Chondrocyte (in vitro differentiated cells): ENCODE measurements around the gene CTXND2. TPM values are rescaled to one million over a fixed set of nuclear protein-coding genes. Genes with fewer than 3 reads are reported as not detected.
"Not testable (repeated sequence)": the region's sequence is repeated elsewhere in the genome, so short reads cannot be mapped to it uniquely, and the experiment has no call there.

Source experiments
- DNase-seq: peaks from one replicate; pipeline ENCODE4 v3.0.0; 2021; ENCODE audit warnings: mixed read lengths, low spot score
- H3K27ac Mint-ChIP-seq: one replicate; pipeline ENCODE4 v1.8.0; 2021; ENCODE audit warnings: mild to moderate bottlenecking, moderate library complexity, mixed read lengths; ENCODE audit not compliant: unreplicated experiment
- H3K27me3 Mint-ChIP-seq: 2 replicates; pipeline ENCODE4 v1.8.0; 2021; ENCODE audit warnings: low read depth, mixed read lengths
- H3K36me3 Mint-ChIP-seq: 2 replicates; pipeline ENCODE4 v1.8.0; 2021; ENCODE audit warnings: low read depth, mixed read lengths
- H3K4me1 Mint-ChIP-seq: 2 replicates; pipeline ENCODE4 v1.8.0; 2021; ENCODE audit warnings: low read depth, mild to moderate bottlenecking, mixed read lengths
- H3K4me3 Mint-ChIP-seq: one replicate; pipeline ENCODE4 v1.8.0; 2021; ENCODE audit warnings: mild to moderate bottlenecking, moderate library complexity, mixed read lengths; ENCODE audit not compliant: unreplicated experiment
- H3K9me3 Mint-ChIP-seq: 2 replicates; pipeline ENCODE4 v1.8.0; 2021; ENCODE audit warnings: low read depth, mixed read lengths
- long read RNA-seq: library from polyadenylated mRNA; stranded (forward); transcript quantifications from one replicate; pipeline ENCODE4 v2.0.0, GENCODE V29; 2021
- total RNA-seq: library from RNA; stranded (reverse); gene quantifications from 3 replicates; pipeline ENCODE4 v1.2.1, GENCODE V29; 2021
- TF ChIP-seq, protein P1 (sequence below): fragments of 200-600 bp; sonication (generic); IDR thresholded peaks from 2 replicates; pipeline ENCODE4 v1.5.0; 2021; ENCODE audit warnings: antibody characterized with exemption, mild to moderate bottlenecking, moderate library complexity

The CTXND2 gene
- not detected in 3 replicates for total RNA-seq
- long read RNA-seq, result 0 reads

DNA sequence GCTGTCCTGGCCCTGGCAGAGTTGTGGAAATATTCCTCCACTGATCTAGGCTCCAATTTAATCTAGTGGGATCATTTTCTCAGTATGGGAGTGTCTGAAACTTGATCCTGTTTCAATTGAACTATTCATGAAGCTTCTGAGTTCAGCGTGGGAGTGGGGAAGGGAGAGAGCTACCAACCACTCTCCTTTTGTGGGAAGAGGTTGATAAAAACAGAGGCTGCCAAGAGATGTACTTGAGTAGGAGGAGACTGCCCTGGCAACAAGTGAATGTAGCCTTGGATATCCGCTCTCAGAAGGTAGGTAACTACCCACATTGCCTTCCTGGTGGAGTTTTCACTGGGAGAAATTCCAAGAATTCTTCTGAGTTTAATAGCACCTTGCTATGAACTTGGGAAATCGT is at the start of gene CTXND2:
Gene CTXND2 (plus strand): TSS at position 119 of the 400 bp plus-strand sequence. CDS start 25,179 bp downstream, outside the sequence.
- Mint-ChIP-seq H3K4me1 (peaks cover 4% of the 10 kb centered on the region), H3K36me3 (no peaks in the 10 kb centered on the region), H3K9me3 (no peaks in the 10 kb centered on the region), H3K27me3 (peaks cover 8% of the 10 kb centered on the region), H3K27ac (no peak within 1 kb of the TSS), H3K4me3 (no peak within 1 kb of the TSS)
- no peak for DNase-seq
- TF ChIP-seq, protein P1, sequence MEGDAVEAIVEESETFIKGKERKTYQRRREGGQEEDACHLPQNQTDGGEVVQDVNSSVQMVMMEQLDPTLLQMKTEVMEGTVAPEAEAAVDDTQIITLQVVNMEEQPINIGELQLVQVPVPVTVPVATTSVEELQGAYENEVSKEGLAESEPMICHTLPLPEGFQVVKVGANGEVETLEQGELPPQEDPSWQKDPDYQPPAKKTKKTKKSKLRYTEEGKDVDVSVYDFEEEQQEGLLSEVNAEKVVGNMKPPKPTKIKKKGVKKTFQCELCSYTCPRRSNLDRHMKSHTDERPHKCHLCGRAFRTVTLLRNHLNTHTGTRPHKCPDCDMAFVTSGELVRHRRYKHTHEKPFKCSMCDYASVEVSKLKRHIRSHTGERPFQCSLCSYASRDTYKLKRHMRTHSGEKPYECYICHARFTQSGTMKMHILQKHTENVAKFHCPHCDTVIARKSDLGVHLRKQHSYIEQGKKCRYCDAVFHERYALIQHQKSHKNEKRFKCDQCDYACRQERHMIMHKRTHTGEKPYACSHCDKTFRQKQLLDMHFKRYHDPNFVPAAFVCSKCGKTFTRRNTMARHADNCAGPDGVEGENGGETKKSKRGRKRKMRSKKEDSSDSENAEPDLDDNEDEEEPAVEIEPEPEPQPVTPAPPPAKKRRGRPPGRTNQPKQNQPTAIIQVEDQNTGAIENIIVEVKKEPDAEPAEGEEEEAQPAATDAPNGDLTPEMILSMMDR, result no peak

DNA sequence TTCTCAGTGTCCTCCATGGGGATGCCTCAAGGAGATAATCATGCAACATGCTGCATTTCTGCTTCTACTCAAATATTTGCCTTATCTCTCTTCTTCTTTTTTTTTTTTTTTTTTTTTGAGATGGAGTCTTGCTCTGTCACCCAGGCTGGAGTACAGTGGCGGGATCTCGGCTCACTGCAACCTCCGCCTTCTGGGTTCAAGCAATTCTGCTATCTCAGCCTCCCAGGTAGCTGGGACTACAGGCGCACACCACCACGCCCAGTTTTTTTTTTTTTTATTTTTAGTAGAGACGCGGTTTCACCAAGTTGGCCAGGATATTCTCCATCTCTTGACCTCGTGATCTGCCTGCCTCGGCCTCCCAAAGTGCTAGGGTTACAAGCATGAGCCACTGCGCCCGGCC is 46.1 kb upstream of the CTXND2 start:
- H3K36me3 Mint-ChIP-seq, result peaks cover 16% of the 10 kb centered on the region
- H3K27ac Mint-ChIP-seq, H3K4me3 Mint-ChIP-seq, H3K9me3 Mint-ChIP-seq, DNase-seq, H3K27me3 Mint-ChIP-seq, H3K4me1 Mint-ChIP-seq: not testable (repeated sequence)

DNA sequence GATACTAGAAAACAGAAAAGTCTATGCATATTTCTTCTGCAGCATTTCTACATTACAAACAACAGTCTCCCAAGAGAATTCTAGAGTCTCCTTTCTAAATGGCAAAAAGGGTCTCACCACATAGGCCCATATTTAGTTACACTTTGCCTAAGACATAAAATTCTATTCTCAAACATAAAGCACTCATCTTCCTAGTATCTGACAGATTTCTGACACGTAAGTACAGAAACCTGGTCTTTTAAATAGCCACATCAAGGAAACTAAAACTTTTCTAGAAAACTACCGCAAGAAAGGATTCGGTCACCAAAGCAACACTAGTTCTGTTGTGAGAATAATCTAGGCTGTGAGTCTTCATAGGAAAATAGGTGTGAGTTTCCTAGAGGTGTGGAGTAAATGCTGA is 45.3 kb upstream of the CTXND2 start:
- H3K9me3 Mint-ChIP-seq, result no peaks in the 10 kb centered on the region
- H3K27ac Mint-ChIP-seq, result no peak overlapping the region
- no peak overlapping the region for H3K4me3 Mint-ChIP-seq
- TF ChIP-seq, protein P1, result no peak
- peaks cover 15% of the 10 kb centered on the region for H3K36me3 Mint-ChIP-seq
- DNase-seq, result no peak
- H3K27me3 Mint-ChIP-seq, result no peaks in the 10 kb centered on the region
- peaks cover under 1% of the 10 kb centered on the region for H3K4me1 Mint-ChIP-seq

DNA sequence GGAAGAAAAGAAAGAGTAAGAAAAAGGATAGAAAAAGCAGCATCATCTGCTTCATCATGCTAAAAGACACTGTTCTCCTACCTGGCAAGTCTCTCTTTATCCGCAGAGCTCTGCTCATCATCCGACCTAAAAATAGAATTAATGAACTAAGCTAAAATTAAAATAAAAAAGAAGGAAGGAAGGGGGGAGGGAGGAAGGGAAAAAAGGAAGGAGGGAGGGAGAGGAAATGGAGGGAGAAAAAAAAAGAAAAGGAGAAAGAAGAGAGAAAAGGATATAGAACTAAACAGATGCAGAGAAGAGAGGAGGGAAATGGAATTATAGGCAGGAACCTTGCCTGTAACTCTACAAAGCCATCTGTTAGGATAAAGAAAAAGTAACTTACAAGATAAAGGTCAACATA is 44.6 kb upstream of the CTXND2 start:
- no peak overlapping the region for H3K27ac Mint-ChIP-seq
- no peaks in the 10 kb centered on the region for H3K9me3 Mint-ChIP-seq
- H3K27me3 Mint-ChIP-seq, result no peaks in the 10 kb centered on the region
- DNase-seq, result no peak
- no peak overlapping the region for H3K4me3 Mint-ChIP-seq
- TF ChIP-seq, protein P1, result no peak
- H3K36me3 Mint-ChIP-seq, result peaks cover 13% of the 10 kb centered on the region
- no peaks in the 10 kb centered on the region for H3K4me1 Mint-ChIP-seq

DNA sequence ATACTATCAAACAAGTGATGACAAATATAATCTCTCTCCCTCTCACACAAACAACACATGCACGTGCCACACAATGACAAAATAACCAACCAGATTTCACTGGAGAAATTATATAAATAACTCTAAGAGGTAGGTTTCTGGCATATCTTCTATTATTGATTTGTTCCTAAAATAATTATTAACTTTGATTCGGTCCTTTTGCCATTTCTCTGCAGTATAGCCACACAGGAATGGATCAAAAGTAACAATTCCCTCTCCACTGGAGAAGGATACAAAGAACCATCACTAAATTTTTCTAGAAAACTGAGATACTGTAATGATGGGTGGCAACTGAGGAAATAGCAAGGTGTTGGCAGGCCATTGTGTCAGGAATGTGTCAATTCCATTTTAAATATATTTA is 44.0 kb upstream of the CTXND2 start:
- Mint-ChIP-seq H3K27ac (no peak overlapping the region), H3K9me3 (no peaks in the 10 kb centered on the region)

DNA sequence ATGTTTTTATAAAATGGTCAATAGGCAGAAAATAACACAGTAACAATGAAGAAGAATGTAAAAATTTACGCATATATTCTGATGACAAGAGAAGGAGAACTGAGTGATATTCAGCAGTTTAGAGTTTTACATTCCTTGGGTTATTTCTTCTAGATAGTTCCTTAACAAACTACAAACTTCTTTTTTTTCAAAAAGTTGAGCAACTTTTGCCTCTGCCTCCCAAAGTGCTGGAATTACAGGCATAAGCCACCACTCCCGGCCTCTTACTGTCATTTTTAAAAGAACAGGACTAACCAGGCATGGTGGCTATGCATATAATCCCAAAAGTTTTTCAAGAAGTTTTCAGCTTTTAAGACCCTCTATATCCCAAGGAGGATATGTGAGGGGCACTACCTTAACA is 43.5 kb upstream of the CTXND2 start:
- no peak for DNase-seq
- H3K27ac Mint-ChIP-seq, result no peak overlapping the region
- H3K4me3 Mint-ChIP-seq, result no peak overlapping the region
- H3K4me1 Mint-ChIP-seq, result no peaks in the 10 kb centered on the region
- H3K27me3 Mint-ChIP-seq, result no peaks in the 10 kb centered on the region
- H3K36me3 Mint-ChIP-seq, result peaks cover 14% of the 10 kb centered on the region
- H3K9me3 Mint-ChIP-seq, result no peaks in the 10 kb centered on the region
- TF ChIP-seq, protein P1, result no peak

More for the DNA sequence above, 44.0 kb upstream of the CTXND2 start:
- peaks cover 15% of the 10 kb centered on the region for H3K36me3 Mint-ChIP-seq
- TF ChIP-seq, protein P1, result no peak
- H3K27me3 Mint-ChIP-seq, result no peaks in the 10 kb centered on the region
- DNase-seq, result no peak
- no peak overlapping the region for H3K4me3 Mint-ChIP-seq
- no peaks in the 10 kb centered on the region for H3K4me1 Mint-ChIP-seq
